Gastroesophageal sphincter (tissue), 4 donors: ENCODE measurements around the gene TUBA3C. TPM values are rescaled to one million over a fixed set of nuclear protein-coding genes. Genes with fewer than 3 reads are reported as not detected.
A peak's percentile ranks its signal among the peaks of the same experiment; 100 is the strongest.

Source experiments
- ATAC-seq: fragments of 150-250 bp; one replicate; pipeline ENCODE4 v1.9.1; 2016; ENCODE audit warnings: mild to moderate bottlenecking, moderate library complexity
- H3K27ac ChIP-seq, 4 donors: fragments of 200-600 bp; sonication (generic) in 3 of 4; 1 replicate in 3 of 4; 2 replicates in 1 of 4; pipeline ENCODE4 v1.5.1; 2016 to 2019
- H3K27me3 ChIP-seq: fragments of 200-600 bp; sonication (generic); one replicate; pipeline ENCODE4 v1.5.1; 2019
- H3K36me3 ChIP-seq, 2 donors: fragments of 200-600 bp; sonication (generic); one replicate each; pipeline ENCODE4 v1.5.1; 2019; ENCODE audit warnings: control low read depth in 1 of 2
- H3K4me1 ChIP-seq, 3 donors: fragments of 200-600 bp; sonication (generic); 1 replicate in 2 of 3; 2 replicates in 1 of 3; pipeline ENCODE4 v1.5.1; 2016 to 2019; ENCODE audit warnings: control low read depth in 2 of 3
- H3K4me3 ChIP-seq, 2 donors: fragments of 200-600 bp; sonication (generic); one replicate each; pipeline ENCODE4 v1.5.1; 2019; ENCODE audit warnings: mild to moderate bottlenecking in 1 of 2, moderate library complexity in 1 of 2
- H3K9me3 ChIP-seq, 3 donors: fragments of 200-600 bp; sonication (generic); one replicate each; pipeline ENCODE4 v1.5.1; 2017 to 2019; ENCODE audit warnings: control low read depth in 2 of 3
- EP300 ChIP-seq: sonication (generic); formaldehyde crosslinking; IDR thresholded peaks from one replicate; pipeline ENCODE4 v1.6.1; 2017; ENCODE audit warnings: antibody characterized with exemption, mild to moderate bottlenecking
- POLR2A ChIP-seq, 2 donors: fragments of 450-650 bp; IDR thresholded peaks; one replicate each; pipeline ENCODE4 v1.6.1; 2017; ENCODE audit warnings: antibody characterized with exemption in 2 of 2, mild to moderate bottlenecking in 2 of 2, moderate library complexity in 1 of 2
- POLR2AphosphoS5 ChIP-seq: sonication (generic); formaldehyde crosslinking; IDR thresholded peaks from one replicate; pipeline ENCODE4 v1.6.1; 2017; ENCODE audit warnings: antibody characterized with exemption
- WGBS, 2 donors: methylation state at CpG; one replicate each; pipeline ENCODE4 v1.1.5; 2018; ENCODE audit warnings: low coverage in 1 of 2; 5-methylcytosine and 5-hydroxymethylcytosine counted together
- total RNA-seq, 4 donors: library from RNA; depleted of rRNA; stranded (reverse); fragments of >200 nt; gene quantifications; one replicate each; pipeline ENCODE4 v1.1.0, GENCODE V29; 2016
- TF ChIP-seq, protein P1 (sequence below), 4 experiments: fragments of 200-600 bp in 2 of 4; fragments of 450-650 bp in 2 of 4; sonication (generic) in 1 of 4; IDR thresholded peaks; one replicate each; pipeline ENCODE4 v1.5.1; 2017 to 2019; ENCODE audit warnings: antibody characterized with exemption in 4 of 4, mild to moderate bottlenecking in 2 of 4, moderate library complexity in 2 of 4

Gene TUBA3C
- total RNA-seq, 4 donors from 2014 or later, result not detected

DNA sequence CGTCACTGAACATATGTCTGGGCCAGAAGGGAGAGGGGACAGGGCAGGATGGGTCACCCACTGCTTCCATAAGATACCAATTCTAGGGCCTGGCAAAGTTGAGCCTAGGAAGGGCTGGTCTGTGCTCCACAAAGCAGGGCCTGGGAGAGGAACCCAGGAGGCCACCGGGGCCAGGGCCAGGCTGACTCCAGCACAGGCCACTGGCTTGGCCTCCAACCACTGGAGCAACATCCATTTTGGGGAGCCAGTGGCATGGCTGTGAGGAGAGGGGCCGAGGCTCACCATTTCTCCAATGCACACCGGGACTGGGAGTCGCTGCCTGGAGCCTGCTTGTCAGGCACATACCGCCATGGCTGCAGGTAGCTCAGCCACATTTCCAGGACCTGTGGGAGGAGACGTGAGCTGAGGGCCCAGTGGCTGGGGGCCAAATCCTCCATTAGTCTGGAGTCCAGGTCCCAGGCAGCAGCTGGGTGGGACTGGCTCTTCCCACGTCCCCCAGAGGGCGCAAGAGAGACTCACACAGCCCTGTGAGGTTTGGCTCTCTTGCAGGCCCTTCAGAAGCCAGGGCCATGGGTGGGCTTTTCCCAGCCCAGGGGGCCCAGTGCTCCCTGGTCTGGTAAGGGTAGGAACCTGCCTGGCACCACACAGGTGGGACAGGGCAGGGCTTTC is 27.7 kb downstream of the TUBA3C start:
- 58% methylated on average over 2 of the region's 9 CpGs; no CpG with 5 or more reads in 1 of the 2 donors for WGBS, 2 donors
- no peaks in the 10 kb centered on the region for H3K36me3 ChIP-seq
- no peak overlapping the region for H3K27ac ChIP-seq
- H3K4me3 ChIP-seq, result no peak overlapping the region
- no peaks in the 10 kb centered on the region for H3K4me1 ChIP-seq
- no peak for TF ChIP-seq EP300
- TF ChIP-seq POLR2A (IDR thresholded peaks at IDR 0.05), result no peak
- TF ChIP-seq, protein P1, sequence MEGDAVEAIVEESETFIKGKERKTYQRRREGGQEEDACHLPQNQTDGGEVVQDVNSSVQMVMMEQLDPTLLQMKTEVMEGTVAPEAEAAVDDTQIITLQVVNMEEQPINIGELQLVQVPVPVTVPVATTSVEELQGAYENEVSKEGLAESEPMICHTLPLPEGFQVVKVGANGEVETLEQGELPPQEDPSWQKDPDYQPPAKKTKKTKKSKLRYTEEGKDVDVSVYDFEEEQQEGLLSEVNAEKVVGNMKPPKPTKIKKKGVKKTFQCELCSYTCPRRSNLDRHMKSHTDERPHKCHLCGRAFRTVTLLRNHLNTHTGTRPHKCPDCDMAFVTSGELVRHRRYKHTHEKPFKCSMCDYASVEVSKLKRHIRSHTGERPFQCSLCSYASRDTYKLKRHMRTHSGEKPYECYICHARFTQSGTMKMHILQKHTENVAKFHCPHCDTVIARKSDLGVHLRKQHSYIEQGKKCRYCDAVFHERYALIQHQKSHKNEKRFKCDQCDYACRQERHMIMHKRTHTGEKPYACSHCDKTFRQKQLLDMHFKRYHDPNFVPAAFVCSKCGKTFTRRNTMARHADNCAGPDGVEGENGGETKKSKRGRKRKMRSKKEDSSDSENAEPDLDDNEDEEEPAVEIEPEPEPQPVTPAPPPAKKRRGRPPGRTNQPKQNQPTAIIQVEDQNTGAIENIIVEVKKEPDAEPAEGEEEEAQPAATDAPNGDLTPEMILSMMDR (IDR thresholded peaks at IDR 0.05), result no peak
- TF ChIP-seq POLR2AphosphoS5, result no peak
- peaks cover 0 to 10% (median 0%) of the 10 kb centered on the region in 3 donors for H3K9me3 ChIP-seq
- ATAC-seq, result no peak
- no peaks in the 10 kb centered on the region for H3K27me3 ChIP-seq

DNA sequence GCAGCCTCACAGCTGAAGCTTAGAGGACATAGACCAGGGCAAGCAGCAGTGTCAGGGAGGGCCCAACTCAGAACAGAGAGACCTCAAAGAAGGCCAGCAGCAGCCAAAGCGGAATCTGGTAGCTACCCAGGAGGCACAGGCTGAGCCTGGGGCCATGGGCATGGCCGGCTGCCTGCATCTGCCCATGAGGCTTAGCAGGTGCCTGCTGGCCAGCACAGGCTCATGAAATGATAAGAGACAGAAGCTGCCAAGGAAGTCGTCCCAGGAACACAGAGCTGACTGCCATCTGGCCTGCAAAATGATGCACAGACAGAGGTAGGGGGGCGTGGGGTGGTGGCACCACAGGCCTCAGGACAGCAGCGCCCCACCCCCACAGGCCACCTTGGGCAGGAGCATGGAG is 29.2 kb downstream of the TUBA3C start:
- no peak for ATAC-seq
- no peak for TF ChIP-seq POLR2A (IDR thresholded peaks at IDR 0.05)
- TF ChIP-seq, protein P1 (IDR thresholded peaks at IDR 0.05), result no peak
- 60% methylated on average over 2 of the region's 5 CpGs; no CpG with 5 or more reads in 1 of the 2 donors for WGBS, 2 donors
- Histone ChIP-seq H3K27me3 (no peaks in the 10 kb centered on the region), H3K4me3 (no peak overlapping the region), H3K27ac (no peak overlapping the region), H3K36me3 (no peaks in the 10 kb centered on the region), H3K9me3 (peaks cover 0 to 22% (median 0%) of the 10 kb centered on the region in 3 donors), H3K4me1 (no peaks in the 10 kb centered on the region)

DNA sequence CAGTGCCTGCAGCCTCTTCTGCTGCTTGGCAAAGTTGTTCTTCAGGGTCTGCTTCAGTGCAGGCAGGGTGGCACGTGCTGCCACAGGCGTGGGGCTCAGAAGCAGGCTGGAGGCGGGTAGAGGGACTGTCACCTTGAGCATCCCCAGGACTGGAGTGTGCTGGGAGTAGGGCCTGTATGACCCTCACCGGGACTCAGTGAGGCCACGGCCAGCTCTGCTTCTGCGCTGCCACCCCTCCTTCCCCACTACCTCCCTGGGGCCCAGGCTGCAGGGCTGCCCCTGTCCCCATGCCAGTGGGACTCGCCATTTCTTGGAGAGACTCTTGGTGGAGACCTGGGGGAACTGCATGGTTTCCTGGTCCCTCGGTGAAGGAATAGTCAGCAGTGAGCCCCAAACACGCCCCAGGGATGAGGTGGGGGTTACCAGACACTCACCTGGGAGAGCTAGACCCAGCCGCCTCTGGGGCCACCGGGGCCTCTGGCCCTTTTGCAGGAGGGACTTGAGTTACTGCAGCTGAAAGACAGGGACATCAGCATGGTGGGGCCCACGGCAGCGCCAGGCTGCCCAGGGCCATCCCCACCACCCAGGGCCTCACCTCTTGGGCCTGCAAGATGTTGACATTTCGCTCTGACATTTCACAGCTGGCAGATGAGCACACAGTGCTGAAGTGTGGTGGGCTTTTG is 29.9 kb downstream of the TUBA3C start:
- no peak for ATAC-seq
- Histone ChIP-seq H3K36me3 (no peaks in the 10 kb centered on the region), H3K4me3 (no peak overlapping the region), H3K4me1 (no peaks in the 10 kb centered on the region), H3K9me3 (peaks cover 0 to 22% (median 0%) of the 10 kb centered on the region in 3 donors), H3K27me3 (no peaks in the 10 kb centered on the region), H3K27ac (no peak overlapping the region)
- TF ChIP-seq EP300 (no peak), POLR2A (IDR thresholded peaks at IDR 0.05) (no peak), POLR2AphosphoS5 (no peak)
- TF ChIP-seq, protein P1 (IDR thresholded peaks at IDR 0.05), result no peak
- 100% methylated on average over 1 of the region's 14 CpGs; no CpG with 5 or more reads in 1 of the 2 donors for WGBS, 2 donors

DNA sequence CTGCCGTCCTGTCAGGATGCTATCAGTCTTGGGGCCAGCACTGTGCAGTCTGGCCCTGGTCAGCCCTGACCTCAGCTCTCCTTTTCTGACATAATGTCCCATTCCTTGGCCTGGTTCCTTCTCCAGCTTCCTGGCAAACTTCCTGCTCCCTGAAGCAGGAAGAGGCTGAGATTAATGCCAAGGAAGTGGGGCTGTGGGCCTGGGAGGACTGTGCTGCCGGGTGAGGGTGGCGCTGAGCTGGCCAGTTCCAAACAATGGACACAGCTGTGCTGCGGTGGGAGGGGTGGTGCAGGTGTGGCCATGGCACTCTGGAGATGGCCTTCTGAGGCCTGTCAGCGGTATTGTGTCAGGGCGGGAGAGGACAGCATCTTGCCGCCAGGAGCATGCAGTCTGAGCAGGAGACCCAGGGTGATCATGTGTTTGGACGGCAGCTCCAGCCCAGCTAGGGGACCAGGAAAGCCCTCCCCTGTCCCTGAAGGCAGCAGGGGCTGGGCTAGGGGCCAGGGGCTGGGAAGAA is 30.9 kb downstream of the TUBA3C start:
- TF ChIP-seq POLR2A (IDR thresholded peaks at IDR 0.05) (no peak), EP300 (no peak), POLR2AphosphoS5 (no peak)
- TF ChIP-seq, protein P1 (IDR thresholded peaks at IDR 0.05), result no peak
- no peak overlapping the region for H3K4me3 ChIP-seq
- ATAC-seq, result peak; percentile 40
- H3K27ac ChIP-seq, result no peak overlapping the region
- no peaks in the 10 kb centered on the region for H3K4me1 ChIP-seq
- H3K27me3 ChIP-seq, result no peaks in the 10 kb centered on the region
- WGBS, 2 donors, result 60 to 86% methylated on average over 2 to 4 of the region's 8 CpGs
- H3K36me3 ChIP-seq, result no peaks in the 10 kb centered on the region
- peaks cover 0 to 22% (median 0%) of the 10 kb centered on the region in 3 donors for H3K9me3 ChIP-seq
